K562 (cell line): ENCODE measurements around the gene RFPL3. TPM values are rescaled to one million over a fixed set of nuclear protein-coding genes. Genes with fewer than 3 reads are reported as not detected.

Experiments used
- ATAC-seq: fragments of 200-7000 bp; cut with Tn5 transposase; 3 replicates; pipeline ENCODE4 v1.9.1; 2020; ENCODE audit warnings: moderate library complexity
- BruUV-seq: library from RNA; stranded (reverse); fragments of 400-500 nt; replicated peaks from 2 replicates; lab custom pipeline; 2021; lab: Mats Ljungman, UMichigan
- CTCF ChIA-PET: fragments of 300-600 bp; formaldehyde crosslinking; extraction: SDS; loops from one replicate; lab custom pipeline; 2021; ENCODE audit warnings: low intra/inter-chr PET ratio; lab: Yijun Ruan, JAX
- POLR2A ChIA-PET: fragments of 300-600, 350-650 bp; sonication (Branson Sonifier 250); formaldehyde crosslinking; extraction: SDS; loops from one replicate; lab custom pipeline; 2021; ENCODE audit warnings: antibody characterized with exemption, inconsistent platforms; lab: Yijun Ruan, JAX
- DNase-seq, 4 experiments: peaks; one replicate each; pipeline versions ENCODE4 v3.0.0 to v3.0.0-alpha.2; 2011 to 2018; ENCODE audit warnings: low spot score in 3 of 4, mixed read lengths in 3 of 4; ENCODE audit errors: extremely low read depth in 1 of 4
- FAIRE-seq: peaks from 2 replicates; lab custom pipeline; 2011; peaks lifted over from hg19 to GRCh38; lab: Jason Lieb, UNC
- H2AFZ ChIP-seq: 2 replicates; pipeline ENCODE4 v1.6.0; 2011; ENCODE audit warnings: low read depth, low read length, control low read depth, inconsistent platforms
- H3K27ac ChIP-seq: fragments of 200-600 bp; 3 replicates; pipeline ENCODE4 v1.8.0; 2011; ENCODE audit warnings: low read depth, mild to moderate bottlenecking, control low read depth, inconsistent platforms, low read length, moderate library complexity, mixed read lengths; ENCODE audit errors: extremely low read depth
- H3K27me3 ChIP-seq, 2 experiments: fragments of 300-600 bp in 1 of 2; 2 replicates in 1 of 2; 3 replicates in 1 of 2; pipeline versions ENCODE4 v1.6.0 to v1.8.0; 2011; ENCODE audit warnings: inconsistent platforms in 2 of 2, low read length in 2 of 2, mild to moderate bottlenecking in 1 of 2, mixed read lengths in 1 of 2, moderate library complexity in 1 of 2; ENCODE audit not compliant: control insufficient read depth in 2 of 2, insufficient read depth in 2 of 2
- H3K36me3 ChIP-seq: fragments of 300-600 bp; 3 replicates; pipeline ENCODE4 v1.8.0; 2011; ENCODE audit warnings: mild to moderate bottlenecking, low read length, inconsistent platforms; ENCODE audit not compliant: control insufficient read depth, insufficient read depth
- H3K4me1 ChIP-seq, 2 experiments: fragments of 200-600 bp in 1 of 2; replicated peaks in 1 of 2; 2 replicates in 1 of 2; 3 replicates in 1 of 2; pipeline versions ENCODE4 v1.5.1 to v1.8.0; 2011; ENCODE audit warnings: inconsistent platforms in 2 of 2, low read length in 2 of 2, mild to moderate bottlenecking in 1 of 2, mixed read lengths in 1 of 2, moderate library complexity in 1 of 2; ENCODE audit not compliant: control insufficient read depth in 2 of 2, insufficient read depth in 2 of 2
- H3K4me2 ChIP-seq: 2 replicates; pipeline ENCODE4 v1.6.1; 2011; ENCODE audit warnings: low read length, control low read depth, inconsistent platforms, mixed read lengths; ENCODE audit not compliant: insufficient read depth
- H3K4me3 ChIP-seq: fragments of 200-600 bp; sonication (generic), shearing (Covaris generic); 2 replicates; pipeline ENCODE4 v1.5.1; 2016; ENCODE audit warnings: control low read depth, inconsistent platforms
- H3K79me2 ChIP-seq: fragments of 200-600 bp; 3 replicates; pipeline ENCODE4 v1.8.0; 2011; ENCODE audit warnings: low read length, inconsistent platforms; ENCODE audit not compliant: control insufficient read depth, insufficient read depth
- H3K9ac ChIP-seq, 2 experiments: 2 replicates each; pipeline versions ENCODE4 v1.6.0 to v1.6.1; 2011; ENCODE audit warnings: low read depth in 2 of 2, low read length in 2 of 2, control low read depth in 1 of 2, inconsistent platforms in 1 of 2, mild to moderate bottlenecking in 1 of 2, mixed read lengths in 1 of 2; ENCODE audit not compliant: insufficient read depth in 1 of 2
- H3K9me1 ChIP-seq: one replicate; pipeline ENCODE4 v1.6.0; 2011; ENCODE audit warnings: inconsistent platforms, mild to moderate bottlenecking, low read length, moderate library complexity; ENCODE audit not compliant: control insufficient read depth, insufficient read depth
- H3K9me3 ChIP-seq: replicated peaks from 2 replicates; pipeline ENCODE4 v1.5.1; 2011; ENCODE audit warnings: low read depth, low read length, inconsistent platforms; ENCODE audit not compliant: control insufficient read depth, insufficient read depth
- H4K20me1 ChIP-seq: replicated peaks from 2 replicates; pipeline ENCODE4 v1.6.1; 2011; ENCODE audit warnings: low read length, inconsistent platforms, mixed read lengths; ENCODE audit not compliant: control insufficient read depth, insufficient read depth
- BHLHE40 ChIP-seq: IDR thresholded peaks from 2 replicates; pipeline ENCODE4 v1.6.1; 2011; ENCODE audit warnings: low read length, improper control_type of control experiment
- ETV1 ChIP-seq: fragments of 450-650 bp; conservative IDR thresholded peaks from 2 replicates; pipeline ENCODE4 v1.6.1; 2016; ENCODE audit warnings: missing genetic modification characterization, control low read depth, low read depth, missing compliant biosample characterization
- GTF3C2 ChIP-seq: IDR thresholded peaks from 3 replicates; pipeline ENCODE4 v1.6.1; 2011; ENCODE audit warnings: borderline replicate concordance, mild to moderate bottlenecking, moderate library complexity; ENCODE audit not compliant: insufficient read length; ENCODE audit errors: extremely low read depth
- ILF3 ChIP-seq: fragments of 450-650 bp; IDR thresholded peaks from 2 replicates; pipeline ENCODE4 v1.6.1; 2018; ENCODE audit warnings: antibody characterized with exemption, mild to moderate bottlenecking, moderate library complexity, borderline replicate concordance
- MAFF ChIP-seq: IDR thresholded peaks from 2 replicates; pipeline ENCODE4 v1.6.1; 2012; ENCODE audit warnings: low read length, improper control_type of control experiment
- MCM7 ChIP-seq, 2 experiments: fragments of 450-650 bp; IDR thresholded peaks; 2 replicates each; pipeline ENCODE4 v1.6.1; 2016 to 2018
- MITF ChIP-seq: IDR thresholded peaks from 2 replicates; pipeline ENCODE4 v1.6.1; 2014; ENCODE audit warnings: antibody characterized with exemption
- NFRKB ChIP-seq: fragments of 450-650 bp; IDR thresholded peaks from 2 replicates; pipeline ENCODE4 v1.6.1; 2016; ENCODE audit warnings: low read depth
- SMAD1 ChIP-seq: fragments of 150-350 bp; IDR thresholded peaks from 2 replicates; pipeline ENCODE4 v1.6.1; 2014; ENCODE audit warnings: low read length, low read depth; ENCODE audit not compliant: partially characterized antibody
- SRSF3 ChIP-seq: fragments of 200-400 bp; formaldehyde crosslinking; IDR thresholded peaks from 2 replicates; pipeline ENCODE4 v1.6.1; 2016; ENCODE audit warnings: mild to moderate bottlenecking, low read length, moderate library complexity; ENCODE audit not compliant: insufficient read depth
- SRSF9 ChIP-seq: fragments of 200-400 bp; formaldehyde crosslinking; IDR thresholded peaks from 2 replicates; pipeline ENCODE4 v1.6.1; 2017; ENCODE audit warnings: low read depth, low read length, borderline replicate concordance
- TCF7L2 ChIP-seq: fragments of 150-350 bp; IDR thresholded peaks from 2 replicates; pipeline ENCODE4 v1.6.1; 2016; ENCODE audit warnings: low read depth, mild to moderate bottlenecking, low read length, moderate library complexity
- U2AF1 ChIP-seq: fragments of 200-400 bp; formaldehyde crosslinking; optimal IDR thresholded peaks from 2 replicates; pipeline ENCODE3; 2017; ENCODE audit warnings: mild to moderate bottlenecking, low read depth, low read length, moderate library complexity
- ZBED1 ChIP-seq: IDR thresholded peaks from 2 replicates; pipeline ENCODE4 v1.6.1; 2014
- ZBTB17 ChIP-seq: fragments of 450-650 bp; formaldehyde crosslinking; IDR thresholded peaks from 2 replicates; pipeline ENCODE4 v1.4.0; 2020; ENCODE audit warnings: mild to moderate bottlenecking
- ZNF12 ChIP-seq: sonication (generic); formaldehyde crosslinking; IDR thresholded peaks from 2 replicates; pipeline ENCODE4 v1.4.0; 2020; ENCODE audit warnings: mild to moderate bottlenecking, missing genetic modification reagents
- ZNF282 ChIP-seq: sonication (generic); formaldehyde crosslinking; IDR thresholded peaks from 2 replicates; pipeline ENCODE4 v1.8.1; 2023; ENCODE audit warnings: missing genetic modification reagents
- ZNF384 ChIP-seq: IDR thresholded peaks from 2 replicates; pipeline ENCODE4 v1.6.1; 2012; ENCODE audit warnings: low read depth, low read length, improper control_type of control experiment
- WGBS: fragments of 100-300 bp; shearing (Covaris generic); methylation state at CpG from one replicate; pipeline ENCODE4 v1.1.6; 2016; ENCODE audit warnings: low coverage, mixed read lengths; ENCODE audit not compliant: insufficient coverage; ENCODE audit errors: missing lambda C conversion rate; 5-methylcytosine and 5-hydroxymethylcytosine counted together
- in situ Hi-C: fragments of 300-500 bp; cut with MboI; formaldehyde crosslinking; loops from 4 replicates; pipeline ENCODE4 v1.15.0; 2018; ENCODE audit warnings: inconsistent platforms, mixed read lengths
- intact Hi-C: fragments of 100-400 bp; cut with micrococcal nuclease; formaldehyde crosslinking; loops from 2 replicates; pipeline ENCODE4 v1.14.2; 2022
- polyA plus RNA-seq, 8 experiments: library from polyadenylated mRNA; depleted of rRNA in 4 of 8; stranded (reverse) in 5 of 8; unstranded in 3 of 8; fragments of >200 nt; fragmentation: Nextera tagmentation in 2 of 8; fragmentation: Illumina TruSeq in 1 of 8; extraction: Ambion mirVana in 2 of 8; extraction: Trizol in 1 of 8; gene quantifications; 2 replicates each; pipeline versions ENCODE4 v1.2.1 to v1.2.3, GENCODE V29; 2011 to 2014; ENCODE audit warnings: inconsistent platforms in 1 of 8, missing spikeins in 1 of 8
- total RNA-seq, 7 experiments: library from RNA; depleted of rRNA in 6 of 7; stranded (reverse); fragments of >200 nt in 6 of 7; fragmentation: Illumina TruSeq in 2 of 7; extraction: Trizol in 2 of 7; gene quantifications; 2 replicates each; pipeline versions ENCODE4 v1.2.1 to v1.2.3, GENCODE V29; 2011 to 2021; ENCODE audit warnings: low replicate concordance in 1 of 7

Gene RFPL3
- total and polyA plus RNA-seq, 9 of the 15 experiments (the other 6 are each of a cell fraction or from before 2014, with no cell fraction given), result not detected

- intact Hi-C loops (no loop called here), in situ Hi-C loops (no loop called here)
- Histone ChIP-seq H3K9me1 (no peaks in the 10 kb centered on the region), H3K79me2 (no peaks in the 10 kb centered on the region), H3K4me2 (no peak overlapping the region), H3K4me1 (no peaks in the 10 kb centered on the region), H3K27me3 (peaks cover 0 to 3% of the 10 kb centered on the region in 2 experiments; a peak in 2 of 5 replicates), H3K36me3 (no peaks in the 10 kb centered on the region), H3K9me3 (no peaks in the 10 kb centered on the region), H3K4me3 (no peak overlapping the region), H3K27ac (no peak overlapping the region), H4K20me1 (no peaks in the 10 kb centered on the region), H3K9ac (no peak overlapping the region), H2AFZ (no peak overlapping the region)
- no TSS peak for BruUV-seq
- DNase-seq, result no peak
- FAIRE-seq, result no peak
- no peak for ATAC-seq
- TF ChIP-seq TCF7L2 (no peak), BHLHE40 (no peak), SRSF3 (no peak), NFRKB (no peak), U2AF1 (no peak), ZBED1 (no peak), ZNF12 (CRISPR knock-in tag) (no peak), MCM7 (IDR thresholded peaks at IDR 0.05) (no peak), GTF3C2 (no peak), MAFF (no peak), MITF (no peak), SRSF9 (no peak), ZBTB17 (CRISPR knock-in tag) (no peak), ETV1 (no peak), ILF3 (no peak), ZNF384 (no peak), SMAD1 (no peak), ZNF282 (CRISPR knock-in tag) (no peak)
- WGBS, result 5% methylated on average over 2 of the region's 2 CpGs
- POLR2A ChIA-PET, result interaction anchor here (1.0 kb wide), 1 partner anchor 16 kb away, joined by 3 read pairs; no protein-coding TSS in a partner anchor
- CTCF ChIA-PET, result no interaction called here
Observed at GRCh38 chr22:32361257-32361656, 3.6 kb downstream of the RFPL3 start.
